BJ (cell line): Measurements from ENCODE around the gene VAPB. TPM values are rescaled to one million over a fixed set of nuclear protein-coding genes. Genes with fewer than 3 reads are reported as not detected.

Source experiments
- CTCF ChIA-PET: fragments of 350-600 bp; formaldehyde crosslinking; extraction: SDS; loops from one replicate; lab custom pipeline; 2021; ENCODE audit warnings: antibody characterized with exemption, inconsistent platforms; lab: Yijun Ruan, JAX
- POLR2A ChIA-PET: fragments of 300-600 bp; sonication (Branson Sonifier 250); formaldehyde crosslinking; extraction: SDS; loops from one replicate; lab custom pipeline; 2021; ENCODE audit warnings: antibody characterized with exemption; lab: Charles Lee
- DNase-seq: peaks from one replicate; pipeline ENCODE4 v3.0.0-alpha.2; 2011; ENCODE audit warnings: low read depth
- H3K27me3 ChIP-seq: 2 replicates; pipeline ENCODE4 v1.6.0; 2011; ENCODE audit warnings: low read length; ENCODE audit not compliant: control insufficient read depth, insufficient read depth
- H3K36me3 ChIP-seq: 2 replicates; pipeline ENCODE4 v1.5.1; 2011; ENCODE audit warnings: low read length; ENCODE audit not compliant: control insufficient read depth, insufficient read depth
- H3K4me3 ChIP-seq: 2 replicates; pipeline ENCODE4 v1.5.1; 2011; ENCODE audit warnings: low read depth, mild to moderate bottlenecking, control low read depth, low read length
- polyA plus RNA-seq: library from polyadenylated mRNA; depleted of rRNA; stranded (reverse); fragments of >200 nt; gene quantifications from 2 replicates; pipeline ENCODE4 v1.2.3, GENCODE V29; 2011
- TF ChIP-seq, protein P1 (sequence below): IDR thresholded peaks from 2 replicates; pipeline ENCODE4 v1.5.1; 2011; ENCODE audit warnings: low read depth, mild to moderate bottlenecking, control low read depth, inconsistent platforms, low read length, moderate library complexity; ENCODE audit not compliant: insufficient read depth

VAPB gene
- polyA plus RNA-seq, 1 experiment = 21.1 TPM

DNA sequence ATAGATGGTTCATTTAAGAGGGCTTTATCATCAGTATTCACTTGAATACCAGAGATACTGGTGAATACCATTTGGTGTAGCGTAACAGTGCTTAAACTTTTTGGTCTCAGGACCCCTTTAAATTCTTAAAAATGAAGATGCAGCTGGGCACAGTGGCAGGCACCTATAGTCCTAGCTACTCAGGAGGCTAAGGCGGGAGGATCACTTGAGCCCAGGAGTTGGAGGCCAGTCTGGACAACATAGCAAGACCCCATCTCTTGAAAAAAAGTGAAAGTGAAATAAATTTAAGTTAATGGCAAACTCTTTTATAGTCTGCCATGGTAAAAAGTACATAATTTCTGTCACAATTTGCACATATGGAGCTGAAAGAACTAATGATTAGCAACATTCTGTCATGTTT is 39.3 kb downstream of the VAPB start:
- TF ChIP-seq, protein P1, sequence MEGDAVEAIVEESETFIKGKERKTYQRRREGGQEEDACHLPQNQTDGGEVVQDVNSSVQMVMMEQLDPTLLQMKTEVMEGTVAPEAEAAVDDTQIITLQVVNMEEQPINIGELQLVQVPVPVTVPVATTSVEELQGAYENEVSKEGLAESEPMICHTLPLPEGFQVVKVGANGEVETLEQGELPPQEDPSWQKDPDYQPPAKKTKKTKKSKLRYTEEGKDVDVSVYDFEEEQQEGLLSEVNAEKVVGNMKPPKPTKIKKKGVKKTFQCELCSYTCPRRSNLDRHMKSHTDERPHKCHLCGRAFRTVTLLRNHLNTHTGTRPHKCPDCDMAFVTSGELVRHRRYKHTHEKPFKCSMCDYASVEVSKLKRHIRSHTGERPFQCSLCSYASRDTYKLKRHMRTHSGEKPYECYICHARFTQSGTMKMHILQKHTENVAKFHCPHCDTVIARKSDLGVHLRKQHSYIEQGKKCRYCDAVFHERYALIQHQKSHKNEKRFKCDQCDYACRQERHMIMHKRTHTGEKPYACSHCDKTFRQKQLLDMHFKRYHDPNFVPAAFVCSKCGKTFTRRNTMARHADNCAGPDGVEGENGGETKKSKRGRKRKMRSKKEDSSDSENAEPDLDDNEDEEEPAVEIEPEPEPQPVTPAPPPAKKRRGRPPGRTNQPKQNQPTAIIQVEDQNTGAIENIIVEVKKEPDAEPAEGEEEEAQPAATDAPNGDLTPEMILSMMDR = no peak
- no peaks in the 10 kb centered on the region for H3K27me3 ChIP-seq
- DNase-seq = no peak
- no peak overlapping the region for H3K4me3 ChIP-seq
- CTCF ChIA-PET = no interaction called here
- peaks cover 1% of the 10 kb centered on the region for H3K36me3 ChIP-seq
- POLR2A ChIA-PET = no interaction called here

- Histone ChIP-seq H3K36me3 (peaks cover 1% of the 10 kb centered on the region; the same call in 1 of the 2 replicates), H3K4me3 (no peak overlapping the region), H3K27me3 (no peaks in the 10 kb centered on the region)
- TF ChIP-seq, protein P1 = no peak
- ChIA-PET CTCF (interaction anchor here (2.5 kb wide), 1 partner anchor 18 kb away, joined by 9 read pairs; no protein-coding TSS in a partner anchor), POLR2A (no interaction called here)
- DNase-seq = no peak
Measured at GRCh38 chr20:58429303-58429702, 40.3 kb downstream of the VAPB start.

- DNase-seq = no peak
- no peak overlapping the region for H3K4me3 ChIP-seq
- ChIA-PET CTCF (interaction anchor here (0.6 to 2.5 kb wide), 4 partner anchors 8 to 186 kb away, joined by 3 to 9 read pairs (median 4); no protein-coding TSS in a partner anchor), POLR2A (no interaction called here)
- H3K36me3 ChIP-seq = peaks cover 3% of the 10 kb centered on the region; the same call in 1 of the 2 replicates
- no peaks in the 10 kb centered on the region for H3K27me3 ChIP-seq
- TF ChIP-seq, protein P1 = no peak
Measured at GRCh38 chr20:58431134-58431533, 42.1 kb downstream of the VAPB start.

DNA sequence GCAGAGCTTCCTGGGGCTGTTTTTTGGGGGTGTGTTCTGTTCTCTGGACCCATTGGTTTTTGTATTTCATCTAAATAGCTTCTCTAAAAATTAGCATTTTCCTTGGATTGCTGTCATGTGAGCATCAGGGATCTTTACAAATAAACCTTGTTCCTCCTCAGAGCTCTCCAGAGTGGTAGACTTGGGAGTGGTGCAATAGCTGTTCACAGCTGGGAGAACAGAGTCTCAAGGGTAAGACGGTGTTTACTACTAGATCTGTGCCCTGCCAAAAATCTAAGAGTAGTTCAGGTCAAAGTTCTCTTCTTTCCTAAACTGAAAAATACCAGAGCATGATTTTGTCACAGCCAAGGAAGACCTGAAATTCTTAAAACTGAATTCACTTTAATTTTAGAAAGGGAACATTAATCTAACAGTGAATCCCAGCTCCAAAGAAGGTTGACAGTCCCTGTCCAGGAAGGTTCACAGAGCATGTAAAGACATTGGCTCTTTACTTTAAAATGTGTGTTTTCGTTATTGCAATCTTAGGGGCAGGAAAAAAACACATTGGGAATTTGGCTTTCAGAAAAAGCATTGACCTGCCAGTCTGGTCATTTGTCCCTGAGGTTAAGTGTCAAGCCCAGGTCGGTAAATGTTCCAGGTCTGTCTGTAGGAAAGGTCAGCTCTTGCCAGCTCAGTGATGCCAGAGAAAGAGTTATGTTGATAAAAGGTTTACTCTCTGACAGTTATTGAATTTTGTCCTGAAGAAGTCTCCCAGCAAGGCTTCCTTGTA is 43.3 kb downstream of the VAPB start:
- peaks cover 3% of the 10 kb centered on the region; the same call in 1 of the 2 replicates for H3K36me3 ChIP-seq
- H3K27me3 ChIP-seq = no peaks in the 10 kb centered on the region
- ChIA-PET CTCF (interaction anchor here (1.0 to 2.5 kb wide), 6 partner anchors 9 to 217 kb away, joined by 3 to 9 read pairs (median 3); no protein-coding TSS in a partner anchor), POLR2A (no interaction called here)
- TF ChIP-seq, protein P1 = no peak
- no peak for DNase-seq
- no peak overlapping the region for H3K4me3 ChIP-seq

- Histone ChIP-seq H3K27me3 (no peaks in the 10 kb centered on the region), H3K36me3 (peaks cover 3% of the 10 kb centered on the region; the same call in 1 of the 2 replicates), H3K4me3 (no peak overlapping the region)
- TF ChIP-seq, protein P1 = no peak
- DNase-seq = no peak
- POLR2A ChIA-PET = no interaction called here
- CTCF ChIA-PET = interaction anchor here (0.6 to 1.0 kb wide), 2 partner anchors 31 to 199 kb away, joined by 3 read pairs; no protein-coding TSS in a partner anchor
Measured at GRCh38 chr20:58433029-58433647, 44.1 kb downstream of the VAPB start.
